HG03558 (cell line): ENCODE measurements around the gene CDH22.

ENCODE experiments used
- ATAC-seq: cut with Tn5 transposase; IDR thresholded peaks from one replicate; pipeline ENCODE4 v1.9.1; 2021; ENCODE audit warnings: moderate number of reproducible peaks; ENCODE audit not compliant: unreplicated experiment; ENCODE audit errors: extremely low read depth

The CDH22 gene

GRCh38 chr20:46324960-46325703 is 16.8 kb upstream of the CDH22 start:
- ATAC-seq = no peak

- ATAC-seq = no peak
These were observed 16.1 kb upstream of the CDH22 start for GRCh38 chr20:46324379-46324778.

GRCh38 chr20:46323557-46323956 is 15.3 kb upstream of the CDH22 start:
- no peak for ATAC-seq

- no peak for ATAC-seq
These were observed 14.3 kb upstream of the CDH22 start for GRCh38 chr20:46322641-46323040.

- no peak for ATAC-seq
These were observed 9.4 kb upstream of the CDH22 start for GRCh38 chr20:46317685-46318177.

- ATAC-seq = no peak
These were observed 8.8 kb upstream of the CDH22 start for GRCh38 chr20:46316984-46317684.

- ATAC-seq = no peak
These were observed 7.0 kb upstream of the CDH22 start for GRCh38 chr20:46315311-46315710.

GRCh38 chr20:46312945-46313861 is 4.9 kb upstream of the CDH22 start:
- ATAC-seq = no peak

- no peak for ATAC-seq
These were observed 4.0 kb upstream of the CDH22 start for GRCh38 chr20:46312075-46312944.

- no peak for ATAC-seq
These were observed 3.4 kb upstream of the CDH22 start for GRCh38 chr20:46311719-46312074.

- ATAC-seq = no peak
These were observed 2.8 kb upstream of the CDH22 start for GRCh38 chr20:46311039-46311650.

GRCh38 chr20:46309945-46310344 is 1.6 kb upstream of the CDH22 start:
- ATAC-seq = no peak

GRCh38 chr20:46307999-46308257 is 370 bp downstream of the CDH22 start:
- no peak for ATAC-seq

- no peak for ATAC-seq
These were observed 929 bp downstream of the CDH22 start for GRCh38 chr20:46307139-46307998.

GRCh38 chr20:46306743-46307138 is 1.6 kb downstream of the CDH22 start:
- no peak for ATAC-seq

- no peak for ATAC-seq
These were observed 2.3 kb downstream of the CDH22 start for GRCh38 chr20:46305973-46306360.

- ATAC-seq = no peak
These were observed 2.8 kb downstream of the CDH22 start for GRCh38 chr20:46305331-46305972.

GRCh38 chr20:46304852-46305251 is 3.4 kb downstream of the CDH22 start:
- no peak for ATAC-seq
